ENCODE measurements around the gene ABCC3. TPM values are rescaled to one million over a fixed set of nuclear protein-coding genes. Genes with fewer than 3 reads are reported as not detected.

The ABCC3 gene
- total and polyA plus RNA-seq, 9 of the 15 experiments (the other 6 are each of a cell fraction or from before 2014, with no cell fraction given) = 0.03 to 1.6 (median 0.42) TPM; not detected in 5

GRCh38 chr17:50712641-50713040, 78.0 kb downstream of the ABCC3 start:
- no TSS peak for BruUV-seq (replicated peaks)
- 47% methylated on average over 8 of the region's 9 CpGs for WGBS (ENCODE audit: insufficient coverage, low coverage, missing lambda C conversion rate)
- H3K9ac ChIP-seq (ENCODE audit: insufficient read depth in 1 of 2, low read depth in 2 of 2, low read length in 2 of 2) = no peak overlapping the region; a peak in 1 of 4 replicates
- peaks cover 17% of the 10 kb centered on the region for H3K79me2 ChIP-seq (ENCODE audit: control insufficient read depth, insufficient read depth, low read length)
- CTCF ChIA-PET (ENCODE audit: low intra/inter-chr PET ratio) = no interaction called here
- DNase-seq (ENCODE audit: extremely low read depth in 1 of 4, low spot score in 3 of 4) (no peak), FAIRE-seq (no peak), ATAC-seq (no peak)
- TF ChIP-seq STAG1 (CRISPR knock-in tag; IDR thresholded peaks at IDR 0.05; ENCODE audit: borderline replicate concordance) = no peak
- no peak for TF ChIP-seq HMG20B (CRISPR knock-in tag; IDR thresholded peaks at IDR 0.05)
- peak in 1 of 2 experiments; percentile 53; a peak in 1 of 4 replicates for TF ChIP-seq SRF (CRISPR knock-in tag; IDR thresholded peaks at IDR 0.05)
- 0 out of 2 replicates have a peak, but pooled peaks have one; percentile 27 for TF ChIP-seq ZNF766 (CRISPR knock-in tag; conservative IDR thresholded peaks at IDR 0.05)
- peak in 1 of 3 experiments; percentile 31 for TF ChIP-seq YY1 (IDR thresholded peaks at IDR 0.05; ENCODE audit: borderline replicate concordance in 1 of 3, control insufficient read depth in 1 of 3, extremely low read depth in 1 of 3, insufficient read depth in 3 of 3, insufficient read length in 1 of 3, insufficient replicate concordance in 2 of 3, low read depth in 1 of 3, low read length in 2 of 3)
- TF ChIP-seq ZNF584 (CRISPR knock-in tag; IDR thresholded peaks at IDR 0.05; ENCODE audit: low read depth) = no peak
- no peak for TF ChIP-seq POLR2B (IDR thresholded peaks at IDR 0.05; ENCODE audit: low read depth, partially characterized antibody)
- TF ChIP-seq PML (IDR thresholded peaks at IDR 0.05; ENCODE audit: low read length) = no peak
- TF ChIP-seq, protein P1, sequence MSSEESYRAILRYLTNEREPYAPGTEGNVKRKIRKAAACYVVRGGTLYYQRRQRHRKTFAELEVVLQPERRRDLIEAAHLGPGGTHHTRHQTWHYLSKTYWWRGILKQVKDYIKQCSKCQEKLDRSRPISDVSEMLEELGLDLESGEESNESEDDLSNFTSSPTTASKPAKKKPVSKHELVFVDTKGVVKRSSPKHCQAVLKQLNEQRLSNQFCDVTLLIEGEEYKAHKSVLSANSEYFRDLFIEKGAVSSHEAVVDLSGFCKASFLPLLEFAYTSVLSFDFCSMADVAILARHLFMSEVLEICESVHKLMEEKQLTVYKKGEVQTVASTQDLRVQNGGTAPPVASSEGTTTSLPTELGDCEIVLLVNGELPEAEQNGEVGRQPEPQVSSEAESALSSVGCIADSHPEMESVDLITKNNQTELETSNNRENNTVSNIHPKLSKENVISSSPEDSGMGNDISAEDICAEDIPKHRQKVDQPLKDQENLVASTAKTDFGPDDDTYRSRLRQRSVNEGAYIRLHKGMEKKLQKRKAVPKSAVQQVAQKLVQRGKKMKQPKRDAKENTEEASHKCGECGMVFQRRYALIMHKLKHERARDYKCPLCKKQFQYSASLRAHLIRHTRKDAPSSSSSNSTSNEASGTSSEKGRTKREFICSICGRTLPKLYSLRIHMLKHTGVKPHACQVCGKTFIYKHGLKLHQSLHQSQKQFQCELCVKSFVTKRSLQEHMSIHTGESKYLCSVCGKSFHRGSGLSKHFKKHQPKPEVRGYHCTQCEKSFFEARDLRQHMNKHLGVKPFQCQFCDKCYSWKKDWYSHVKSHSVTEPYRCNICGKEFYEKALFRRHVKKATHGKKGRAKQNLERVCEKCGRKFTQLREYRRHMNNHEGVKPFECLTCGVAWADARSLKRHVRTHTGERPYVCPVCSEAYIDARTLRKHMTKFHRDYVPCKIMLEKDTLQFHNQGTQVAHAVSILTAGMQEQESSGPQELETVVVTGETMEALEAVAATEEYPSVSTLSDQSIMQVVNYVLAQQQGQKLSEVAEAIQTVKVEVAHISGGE (CRISPR knock-in tag; IDR thresholded peaks at IDR 0.05) = peak in 1 of 3 experiments; percentile 24; a peak in 1 of 6 replicates
- H3K27ac ChIP-seq (ENCODE audit: extremely low read depth, low read depth, low read length) = no peak overlapping the region
- intact Hi-C loops (cut with micrococcal nuclease) (no loop called here), in situ Hi-C loops (cut with MboI) (no loop called here)
- no peaks in the 10 kb centered on the region for H3K9me3 ChIP-seq (replicated peaks; ENCODE audit: control insufficient read depth, insufficient read depth, low read depth, low read length)
- no peak overlapping the region for H3K4me3 ChIP-seq
- H2AFZ ChIP-seq (ENCODE audit: low read depth, low read length) = peak overlapping the region; percentile 76
- POLR2A ChIA-PET = interaction anchor here (0.7 kb wide), 1 partner anchor 417 kb away, joined by 3 read pairs; no protein-coding TSS in a partner anchor
- 0 out of 2 replicates have a peak overlapping the region, but pooled peaks have one; percentile 3 for H3K4me2 ChIP-seq (ENCODE audit: insufficient read depth, low read length)
- H3K9me1 ChIP-seq (ENCODE audit: control insufficient read depth, insufficient read depth, low read length) = no peaks in the 10 kb centered on the region
- H3K36me3 ChIP-seq (ENCODE audit: control insufficient read depth, insufficient read depth, low read length) = no peaks in the 10 kb centered on the region
- H4K20me1 ChIP-seq (replicated peaks; ENCODE audit: control insufficient read depth, insufficient read depth, low read length) = no peaks in the 10 kb centered on the region
- H3K27me3 ChIP-seq (ENCODE audit: control insufficient read depth in 2 of 2, insufficient read depth in 2 of 2, low read length in 2 of 2) = no peaks in the 10 kb centered on the region
- peaks cover 10 to 15% of the 10 kb centered on the region in 2 experiments for H3K4me1 ChIP-seq (replicated peaks in 1 of 2; ENCODE audit: control insufficient read depth in 2 of 2, insufficient read depth in 2 of 2, low read length in 2 of 2)
